Activated CD8-positive, alpha-beta memory T cell treated with anti-CD3 and anti-CD28 coated beads, Interleukin-2, amount 50 U/mL, for 48 hours (primary cell): ENCODE data around the gene SVIL.
"Not testable (repeated sequence)": the region's sequence is repeated elsewhere in the genome, so short reads cannot be mapped to it uniquely, and the experiment has no call there.

ENCODE experiments used
- DNase-seq: peaks from one replicate; pipeline ENCODE4 v3.0.0-alpha.2; 2020

The SVIL gene

DNA sequence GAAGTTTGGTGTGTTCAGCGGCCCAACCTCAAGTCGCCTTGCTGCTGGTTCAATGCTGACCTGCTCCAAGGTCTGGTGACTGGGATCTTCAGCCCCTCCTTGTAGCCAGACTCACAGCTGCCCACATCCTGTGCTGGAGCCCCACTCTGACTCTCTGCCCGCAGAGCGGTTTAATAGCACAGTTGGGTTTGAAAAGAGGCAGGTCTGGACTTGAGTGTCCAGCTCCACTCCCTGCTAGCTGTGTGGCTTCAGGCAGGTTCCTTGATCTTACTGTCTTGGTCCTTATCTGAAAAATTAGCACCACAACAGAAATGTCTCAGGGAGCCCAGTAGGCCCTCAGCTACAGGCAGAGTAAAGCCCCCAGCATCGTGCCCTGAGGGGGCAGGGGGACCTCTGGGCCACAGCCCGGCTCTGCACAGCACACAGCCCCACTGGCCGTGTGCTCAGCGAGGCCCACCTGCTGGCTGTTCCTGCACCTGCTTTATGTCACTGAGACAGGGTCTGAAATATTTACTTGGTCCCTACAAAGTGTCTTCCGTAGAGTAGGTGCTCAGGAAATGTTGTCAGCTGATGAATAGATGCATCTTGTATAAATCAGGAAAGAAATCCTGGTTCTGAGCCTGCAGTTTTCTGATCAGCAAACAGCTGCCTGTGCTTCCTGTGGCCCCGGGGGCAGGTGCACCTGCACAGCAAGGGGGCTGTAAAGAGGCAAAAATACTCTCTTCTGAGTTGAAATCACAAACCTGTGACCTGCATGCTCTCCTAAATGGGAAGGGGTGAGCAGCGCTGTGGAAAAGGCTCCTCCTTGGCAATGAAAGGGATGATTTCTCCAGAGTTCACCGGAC, 155.5 kb downstream of the SVIL start:
- no peak for DNase-seq

DNA sequence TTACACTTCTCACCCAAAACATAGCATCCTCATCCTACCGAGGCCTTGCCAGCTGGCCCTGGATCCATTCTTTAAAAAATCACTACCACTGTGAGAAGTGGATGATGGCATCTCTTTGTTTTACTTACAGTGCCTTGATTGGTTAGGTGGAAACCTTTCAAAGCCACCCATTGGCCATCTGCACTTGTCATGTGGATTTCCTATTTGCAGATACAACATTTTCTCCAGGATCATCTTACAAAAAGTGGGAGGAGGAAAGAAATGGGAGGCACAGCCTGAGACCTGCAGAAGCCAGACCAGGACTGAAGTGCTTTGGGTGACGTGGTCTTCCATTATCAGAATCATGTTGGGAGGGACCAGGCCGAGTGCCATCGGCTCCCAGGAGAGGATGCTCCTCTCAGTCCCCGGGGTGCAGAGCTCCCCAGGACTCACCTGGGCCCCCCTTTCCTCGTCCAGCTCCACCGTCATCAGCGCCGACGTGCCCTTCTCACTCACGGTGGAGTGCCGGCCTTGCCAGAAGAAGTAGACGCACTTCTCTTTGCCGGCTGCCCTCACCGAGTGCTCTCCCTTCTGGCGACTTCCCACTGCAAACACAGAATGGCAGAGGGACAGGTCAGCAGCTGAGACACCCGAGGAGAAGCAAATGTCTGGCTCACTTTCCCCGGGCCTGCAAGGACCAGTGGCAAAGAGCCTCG, 161.2 kb downstream of the SVIL start:
- no peak for DNase-seq

GRCh38 chr10:29473087-29473356, 161.7 kb downstream of the SVIL start:
- DNase-seq = no peak

GRCh38 chr10:29472301-29473086, 162.3 kb downstream of the SVIL start:
- no peak for DNase-seq

GRCh38 chr10:29471544-29471859, 163.3 kb downstream of the SVIL start:
- DNase-seq = no peak

- DNase-seq = no peak
Observed at GRCh38 chr10:29470843-29471543, 163.8 kb downstream of the SVIL start.

- peak; percentile 68 for DNase-seq
Observed at GRCh38 chr10:29470355-29470705, 164.4 kb downstream of the SVIL start.

GRCh38 chr10:29469481-29470354, 165.1 kb downstream of the SVIL start:
- DNase-seq = no peak

DNA sequence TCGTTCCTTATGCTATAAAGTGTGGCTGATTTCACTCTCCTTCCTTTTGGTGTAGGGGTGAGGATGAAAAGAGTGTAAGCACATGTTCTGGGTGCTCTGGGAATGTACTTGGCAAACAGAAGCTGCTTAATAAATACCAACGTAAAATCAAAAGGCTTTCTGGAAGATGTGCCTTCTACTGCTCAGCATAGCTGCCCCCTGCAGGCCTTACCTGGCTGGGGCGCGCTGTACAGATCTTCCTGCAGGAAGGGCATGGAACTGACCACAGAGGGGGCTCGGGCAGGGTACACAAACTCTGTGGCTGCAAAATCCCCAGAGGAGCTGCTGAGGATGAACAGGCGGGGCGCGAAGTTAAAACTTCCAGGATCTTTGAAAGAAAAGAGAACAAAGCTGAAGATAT, 169.4 kb downstream of the SVIL start:
- DNase-seq = no peak

- not testable (repeated sequence) for DNase-seq
Observed at GRCh38 chr10:29464671-29465171, 170.1 kb downstream of the SVIL start.

- DNase-seq = no peak
Observed at GRCh38 chr10:29461042-29461441, 173.7 kb downstream of the SVIL start.

DNA sequence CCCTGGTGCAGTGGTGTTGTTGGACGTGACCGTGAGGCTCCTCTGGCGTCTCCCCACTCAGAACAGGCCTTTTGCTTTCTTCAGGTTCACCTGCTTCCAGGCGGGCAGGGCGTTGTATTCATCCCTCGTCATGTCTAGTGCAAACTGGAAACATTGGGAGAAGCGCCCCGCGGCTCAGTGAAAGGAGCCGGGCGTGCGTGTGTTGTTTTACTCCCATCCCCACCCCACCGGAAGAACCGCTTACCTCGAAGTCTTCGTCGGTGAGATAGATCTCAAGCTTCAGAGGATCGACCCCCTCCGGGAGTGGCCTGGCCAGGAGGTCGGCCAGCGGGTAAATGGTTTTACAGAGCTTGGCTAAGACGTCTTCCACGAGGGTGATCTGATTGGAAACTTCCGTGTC, 176.6 kb downstream of the SVIL start:
- not testable (repeated sequence) for DNase-seq

DNA sequence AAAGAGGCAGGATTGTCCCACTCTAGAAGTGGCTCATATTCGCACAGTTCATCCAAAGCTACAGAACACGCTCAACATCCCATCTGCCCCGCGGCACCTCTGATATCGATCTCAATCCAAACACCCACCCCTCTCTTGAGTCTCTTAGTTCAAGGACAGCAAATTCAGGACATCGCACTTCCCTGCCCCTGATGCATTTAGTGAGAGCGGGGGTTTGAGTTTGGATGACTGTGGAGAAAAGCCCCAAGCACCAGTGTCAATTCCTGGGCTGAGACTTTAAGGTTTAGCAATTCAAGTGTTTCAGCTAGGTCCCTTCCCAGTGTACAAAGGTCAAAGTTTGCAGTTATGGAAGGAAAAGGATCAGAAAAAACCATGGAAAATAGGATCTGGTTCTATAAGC, 179.7 kb downstream of the SVIL start:
- DNase-seq = no peak

DNA sequence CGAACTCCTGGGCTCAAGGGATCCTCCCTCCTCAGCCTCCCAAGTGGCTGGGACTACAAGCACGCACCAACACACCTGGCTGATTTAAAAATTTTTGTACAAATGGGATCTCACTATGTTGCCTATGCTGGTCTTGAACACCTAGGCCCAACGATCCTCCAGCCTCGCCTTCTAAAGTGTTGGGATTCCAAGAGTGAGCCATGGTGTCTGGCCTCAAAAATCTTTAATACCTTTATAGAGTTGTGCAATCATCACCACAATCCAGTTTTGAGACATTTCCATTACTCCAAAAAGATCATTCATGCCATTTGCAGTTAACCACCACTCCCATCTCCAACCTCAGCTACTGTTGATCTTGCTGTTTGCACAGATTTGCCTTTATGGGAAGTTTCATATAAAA, 180.5 kb downstream of the SVIL start:
- DNase-seq = no peak

- no peak for DNase-seq
Observed at GRCh38 chr10:29452546-29452945, 182.2 kb downstream of the SVIL start.

DNA sequence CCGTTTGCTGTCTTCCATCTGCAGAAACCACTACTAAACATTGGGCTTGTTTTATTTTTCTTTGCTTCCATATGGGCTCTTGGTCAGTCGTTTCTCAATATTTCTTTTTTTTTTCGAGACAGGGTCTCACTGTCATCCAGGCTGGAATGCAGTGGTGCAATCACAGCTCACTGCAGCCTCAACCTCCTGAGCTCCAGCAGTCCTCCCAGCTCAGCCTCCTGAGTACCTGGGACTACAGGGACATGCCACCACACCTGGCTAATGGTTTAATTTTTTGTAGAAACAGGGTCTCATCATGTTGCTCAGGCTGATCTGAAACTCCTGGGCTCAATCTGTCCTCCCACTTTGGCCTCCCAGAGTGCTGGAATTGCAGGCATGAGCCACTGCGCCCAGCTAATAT, 182.8 kb downstream of the SVIL start:
- DNase-seq = no peak

DNA sequence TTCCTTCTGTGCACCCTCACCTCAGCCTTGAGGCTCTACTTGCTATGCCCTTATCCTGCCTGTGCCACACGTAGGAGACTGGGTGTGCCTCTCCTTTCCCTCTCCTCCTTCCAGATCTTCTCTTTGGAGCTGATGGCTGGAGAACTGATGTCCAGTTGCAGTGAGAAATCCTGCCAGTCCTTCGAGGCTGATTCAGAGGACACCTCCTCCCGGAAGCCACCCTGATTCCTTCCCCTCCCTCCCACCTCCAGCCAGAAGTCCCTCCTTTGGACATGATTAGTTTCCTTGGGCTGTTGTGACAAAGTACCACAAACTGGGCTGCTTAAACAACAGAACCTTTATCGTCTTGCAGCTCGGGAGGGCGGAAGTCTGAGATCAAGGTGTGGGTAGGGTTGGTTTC, 184.4 kb downstream of the SVIL start:
- DNase-seq = no peak

DNA sequence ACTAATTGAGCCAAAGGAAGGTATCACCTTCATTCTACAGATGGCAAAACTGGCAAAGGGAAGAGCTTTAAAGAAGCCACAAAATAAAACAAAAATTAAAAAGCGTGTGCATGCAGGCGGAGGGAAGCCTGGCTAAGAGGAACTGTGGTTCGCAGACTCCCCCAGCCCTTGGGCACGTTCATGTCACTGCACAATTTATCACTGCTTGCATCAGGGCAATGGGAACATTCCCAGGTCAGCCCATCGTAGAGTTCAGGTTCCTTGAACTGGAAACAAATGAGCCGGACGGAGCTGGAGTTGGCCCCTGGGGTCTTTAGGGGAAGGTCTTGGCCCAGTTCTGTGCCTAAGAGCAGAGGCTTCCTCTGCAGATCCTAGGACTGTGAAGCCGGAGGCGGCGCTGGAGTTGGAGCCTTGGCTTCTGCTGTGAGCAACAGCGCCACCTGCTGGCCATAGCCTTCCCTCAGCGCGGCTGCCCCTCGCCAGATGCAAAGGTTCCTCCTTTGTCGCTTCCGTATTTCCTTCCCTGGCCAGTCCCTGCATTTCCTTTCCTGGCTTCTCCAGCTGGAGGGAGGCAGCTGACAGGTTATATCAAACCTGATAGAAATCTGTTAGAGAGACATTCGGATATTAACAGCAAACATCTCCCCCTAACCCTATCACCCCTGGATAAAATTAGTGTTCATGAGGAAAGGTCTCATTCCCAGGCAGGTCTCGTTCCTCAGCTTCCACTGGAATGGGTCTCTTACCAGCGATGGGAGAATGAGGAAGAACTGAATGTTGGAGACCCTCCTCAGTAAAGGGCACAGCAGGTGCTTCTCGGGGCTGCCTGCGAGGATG, 185.8 kb downstream of the SVIL start:
- peak; percentile 96 for DNase-seq

GRCh38 chr10:29448125-29448524, 186.6 kb downstream of the SVIL start:
- no peak for DNase-seq

DNA sequence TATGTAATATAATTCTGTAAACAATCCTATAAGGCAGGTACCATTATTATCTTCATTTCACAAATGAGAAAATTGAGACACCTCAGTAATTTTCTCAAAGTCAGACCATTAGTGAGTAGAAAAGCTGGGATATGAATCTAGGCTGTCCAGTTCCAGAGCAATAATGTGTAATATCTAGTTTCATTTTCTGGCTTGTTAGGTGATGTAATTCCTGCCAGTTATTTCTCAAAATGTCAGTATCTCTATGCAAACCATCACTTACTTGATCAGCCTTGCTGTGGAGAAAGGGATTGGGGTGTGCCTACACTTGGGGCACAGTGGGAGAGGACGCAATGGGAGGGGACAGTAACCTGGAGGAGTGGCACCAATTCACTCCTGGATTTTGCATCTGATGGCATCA, 188.4 kb downstream of the SVIL start:
- no peak for DNase-seq
